Retina (tissue), 1 donor: Measurements from ENCODE around the gene B9D2.
"Not testable (repeated sequence)": the region's sequence is repeated elsewhere in the genome, so short reads cannot be mapped to it uniquely, and the experiment has no call there.

Experiments used
- DNase-seq: peaks from one replicate; pipeline ENCODE4 v3.0.0-alpha.2; 2016

The B9D2 gene

DNA sequence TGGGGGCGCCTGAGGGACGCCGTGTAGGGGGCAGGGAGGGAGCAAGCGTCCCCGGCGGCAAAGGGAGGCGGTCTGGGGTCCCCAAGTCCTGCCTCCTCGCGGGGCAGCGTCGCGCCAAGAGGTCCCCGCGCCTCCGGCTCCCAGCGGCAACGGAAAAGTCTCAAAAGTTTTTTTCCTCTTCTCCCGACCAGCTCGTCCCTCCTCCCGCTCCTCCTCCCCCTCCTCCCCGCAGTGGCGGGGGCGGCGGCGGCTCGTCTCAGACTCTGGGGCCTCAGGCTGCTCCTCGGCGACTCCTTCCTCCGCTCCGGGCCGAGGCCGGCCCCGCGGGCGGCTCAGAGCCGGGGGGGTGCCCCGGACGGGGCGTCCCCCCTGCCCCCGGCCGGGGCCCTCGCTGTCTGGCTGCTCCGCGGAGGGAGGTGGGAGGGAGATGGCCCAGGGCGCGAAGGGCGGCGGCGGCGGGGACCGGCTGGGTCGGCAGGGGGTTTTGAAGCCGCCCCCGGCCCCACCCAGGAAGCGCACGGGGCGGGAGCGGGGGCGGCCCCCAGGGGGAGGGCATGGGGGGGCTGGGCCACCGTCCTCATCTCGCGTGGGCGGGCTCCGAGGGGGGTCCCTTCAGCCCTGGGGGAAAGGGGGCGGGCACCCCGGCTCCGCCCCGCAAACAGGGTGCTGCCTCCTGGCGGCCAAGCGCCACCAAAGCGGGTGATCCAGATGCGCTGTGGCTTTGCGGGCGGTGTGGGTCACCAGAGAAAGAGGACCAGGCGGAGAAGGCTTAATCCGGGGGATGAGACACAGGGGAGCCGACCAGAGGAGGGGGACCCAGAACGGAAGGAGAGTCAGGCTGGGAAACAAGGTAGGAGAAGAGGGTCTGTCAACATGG is 10.2 kb downstream of the B9D2 start, which contains the start of gene TGFB1:
TSS of gene TGFB1 (minus strand) at position 457 of the 877 bp plus-strand sequence. CDS start 878 bp downstream, outside the sequence.
- DNase-seq, result peak; percentile 70

DNA sequence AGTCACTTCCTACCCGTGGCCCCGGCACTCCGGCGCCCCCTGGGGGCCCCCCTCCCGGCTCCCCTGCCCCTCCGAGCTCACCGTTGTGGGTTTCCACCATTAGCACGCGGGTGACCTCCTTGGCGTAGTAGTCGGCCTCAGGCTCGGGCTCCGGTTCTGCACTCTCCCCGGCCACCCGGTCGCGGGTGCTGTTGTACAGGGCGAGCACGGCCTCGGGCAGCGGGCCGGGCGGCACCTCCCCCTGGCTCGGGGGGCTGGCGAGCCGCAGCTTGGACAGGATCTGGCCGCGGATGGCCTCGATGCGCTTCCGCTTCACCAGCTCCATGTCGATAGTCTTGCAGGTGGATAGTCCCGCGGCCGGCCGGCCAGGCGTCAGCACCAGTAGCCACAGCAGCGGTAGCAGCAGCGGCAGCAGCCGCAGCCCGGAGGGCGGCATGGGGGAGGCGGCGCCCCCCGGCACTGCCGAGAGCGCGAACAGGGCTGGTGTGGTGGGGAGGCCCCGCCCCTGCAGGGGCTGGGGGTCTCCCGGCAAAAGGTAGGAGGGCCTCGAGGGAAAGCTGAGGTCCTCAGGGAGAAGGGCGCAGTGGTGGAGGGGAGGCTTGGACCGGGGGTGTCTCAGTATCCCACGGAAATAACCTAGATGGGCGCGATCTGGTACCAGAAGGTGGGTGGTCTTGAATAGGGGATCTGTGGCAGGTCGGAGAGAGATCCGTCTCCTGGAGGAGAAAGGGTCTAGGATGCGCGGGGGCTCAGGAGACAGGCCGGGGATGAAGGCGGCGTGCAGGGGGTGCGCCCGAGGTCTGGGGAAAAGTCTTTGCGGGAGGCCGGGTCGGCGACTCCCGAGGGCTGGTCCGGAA is 11.1 kb downstream of the B9D2 start:
- peak; percentile 81 for DNase-seq

DNA sequence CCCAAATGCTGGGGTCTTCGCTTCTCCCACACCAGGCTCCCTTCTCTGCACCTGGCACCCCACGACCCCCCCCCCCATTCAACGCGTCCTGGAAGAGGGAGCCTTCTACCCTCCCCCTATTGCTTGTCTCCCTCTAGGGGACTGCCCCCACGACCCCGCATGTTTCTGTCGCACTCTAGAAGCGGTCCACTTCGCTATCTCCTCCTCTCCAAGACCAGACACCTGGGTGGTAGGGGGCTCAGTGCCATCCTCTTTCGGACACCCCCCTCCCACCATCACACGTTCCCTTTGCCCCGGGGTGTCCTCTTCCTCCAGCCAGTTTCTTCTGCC is 11.7 kb downstream of the B9D2 start:
- DNase-seq, result no peak

DNA sequence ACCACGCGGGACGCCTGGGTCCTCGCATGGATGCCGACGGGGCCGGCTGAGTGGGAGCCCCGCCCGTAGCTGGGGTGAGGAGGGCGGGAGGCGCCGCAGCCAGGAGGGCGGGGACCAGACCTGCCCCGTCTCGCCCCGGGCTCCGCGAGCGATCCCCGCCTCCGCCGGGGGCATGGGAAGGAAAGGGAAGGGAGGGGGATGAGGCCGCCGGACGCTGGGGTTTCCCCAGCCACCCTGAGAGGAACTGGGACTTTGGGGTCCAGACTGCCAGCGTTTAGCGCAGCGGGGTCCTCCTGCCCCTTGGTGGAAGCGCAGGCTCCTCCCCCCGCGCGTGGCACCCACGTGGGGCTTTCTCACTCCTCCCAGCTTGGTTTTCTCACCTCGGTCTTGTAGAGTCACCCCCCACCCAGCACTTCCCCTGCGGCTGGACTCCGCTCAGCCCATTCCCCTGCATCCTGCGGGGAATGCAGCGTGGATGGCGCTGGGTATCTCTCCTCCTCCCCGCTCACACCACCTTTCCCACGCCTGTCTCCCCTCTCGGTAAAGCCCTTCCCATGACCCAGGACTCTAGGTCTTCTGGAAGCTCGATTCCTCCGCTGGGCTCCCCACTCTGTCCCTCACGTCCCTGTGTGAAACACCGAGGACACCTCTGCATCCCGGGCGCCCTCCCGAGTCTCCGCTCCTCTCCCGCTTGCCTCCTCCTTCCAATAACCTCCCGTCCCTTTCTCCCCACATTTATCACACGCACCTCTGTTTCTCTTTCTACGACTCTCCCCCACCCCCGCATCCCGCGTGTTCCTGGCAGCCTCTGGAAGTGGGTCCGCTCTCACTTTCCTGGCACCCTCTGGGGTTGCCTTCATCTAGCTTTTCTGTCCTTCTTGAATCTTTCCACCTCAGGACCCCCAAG is 12.4 kb downstream of the B9D2 start:
- peak; percentile 54 for DNase-seq

DNA sequence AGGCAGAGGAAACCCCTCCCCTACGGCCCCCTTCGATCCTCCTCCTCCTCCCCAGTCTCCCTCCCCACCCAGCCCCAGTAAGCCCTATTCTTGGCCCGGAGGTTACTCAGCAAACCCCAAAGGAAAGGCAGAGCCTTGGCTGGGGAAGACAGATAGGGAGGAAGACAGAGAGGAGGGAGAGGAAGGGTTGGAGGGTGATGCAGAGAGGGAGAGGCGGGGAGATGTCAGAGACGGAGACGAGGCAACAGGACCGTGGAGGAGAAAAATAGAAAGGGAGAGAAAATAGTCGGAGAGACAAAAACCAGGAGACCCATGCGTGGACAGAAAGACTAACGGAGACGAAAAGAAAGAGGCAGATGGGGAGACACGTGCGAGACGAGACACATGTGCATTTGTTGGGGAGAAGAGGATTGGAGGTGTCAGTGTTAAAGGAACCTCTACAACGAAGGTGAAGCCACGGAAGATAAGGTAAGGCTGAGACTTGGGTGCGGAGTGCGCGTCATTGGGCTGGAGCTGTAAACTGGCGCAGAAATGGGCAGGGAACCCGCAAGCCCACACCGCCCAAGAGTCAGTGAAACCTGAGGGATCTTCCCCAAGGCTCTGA is 13.1 kb downstream of the B9D2 start:
- no peak for DNase-seq

DNA sequence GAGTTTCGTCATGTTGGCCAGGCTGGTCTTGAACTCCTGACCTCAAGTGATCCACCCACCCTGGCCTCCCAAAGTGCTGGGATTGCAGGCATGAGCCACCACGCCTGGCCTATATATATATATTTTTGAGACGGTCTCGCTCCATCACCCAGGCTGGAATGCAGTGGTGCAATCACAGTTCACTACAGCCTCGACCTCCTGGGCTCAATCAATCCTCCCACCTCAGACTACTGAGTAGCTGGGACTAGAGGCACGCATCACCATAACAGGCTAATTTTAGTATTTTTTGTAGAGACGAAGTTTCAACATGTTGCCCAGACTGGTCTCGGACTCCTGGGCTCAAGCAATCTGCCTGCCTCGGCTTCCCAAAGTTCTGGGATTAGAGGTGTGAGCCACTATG is 17.0 kb downstream of the B9D2 start:
- not testable (repeated sequence) for DNase-seq

DNA sequence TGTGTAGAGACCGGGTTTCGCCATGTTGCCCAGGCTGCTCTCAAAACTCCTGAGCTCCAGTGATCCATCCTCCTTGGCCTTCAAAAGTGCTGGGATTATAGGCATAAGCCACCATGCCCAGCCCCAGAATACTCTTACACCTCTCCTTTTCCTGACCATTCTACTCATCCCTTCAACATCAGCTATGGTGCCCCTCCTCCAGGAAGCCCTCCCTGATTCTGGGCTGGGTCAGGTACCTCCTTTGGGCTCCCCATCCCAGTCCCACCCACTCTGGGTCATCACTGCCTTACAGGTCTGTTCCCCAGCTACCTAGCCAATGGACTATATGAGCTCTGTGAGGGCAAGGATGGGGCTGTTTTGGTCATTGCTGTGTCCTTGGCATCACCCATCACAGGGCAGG is 19.8 kb downstream of the B9D2 start:
- DNase-seq, result no peak

DNA sequence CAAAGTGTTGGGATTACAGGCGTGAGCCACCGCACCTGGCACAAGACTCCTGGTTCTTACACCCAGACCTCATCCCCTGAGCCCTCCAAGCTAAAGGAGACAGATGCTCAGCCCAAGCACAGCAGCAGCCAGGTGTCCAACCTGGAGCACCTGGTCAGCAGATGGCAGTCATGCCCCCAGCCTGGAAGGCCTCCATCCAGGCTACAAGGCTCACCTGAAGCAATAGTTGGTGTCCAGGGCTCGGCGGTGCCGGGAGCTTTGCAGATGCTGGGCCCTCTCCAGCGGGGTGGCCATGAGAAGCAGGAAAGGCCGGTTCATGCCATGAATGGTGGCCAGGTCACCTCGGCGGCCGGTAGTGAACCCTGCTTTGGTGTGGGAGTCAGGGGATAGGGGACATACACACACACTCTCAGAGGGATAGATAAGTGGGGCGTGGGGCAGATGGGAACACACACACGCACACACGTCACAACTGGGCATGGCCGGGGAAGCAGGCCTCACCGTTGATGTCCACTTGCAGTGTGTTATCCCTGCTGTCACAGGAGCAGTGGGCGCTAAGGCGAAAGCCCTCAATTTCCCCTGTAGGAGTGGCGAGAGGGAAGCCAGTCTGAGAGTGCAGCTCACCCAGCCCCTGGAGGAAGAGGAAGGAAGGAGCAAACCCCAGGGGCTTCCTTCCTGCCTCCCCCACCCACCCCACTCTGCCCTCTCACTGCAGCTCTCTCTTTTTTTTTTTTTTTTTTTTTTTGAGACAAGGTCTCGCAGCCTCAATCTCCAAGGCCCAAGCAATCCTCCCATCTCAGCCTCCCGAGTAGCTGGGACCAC is 22.1 kb downstream of the B9D2 start:
- no peak for DNase-seq

DNA sequence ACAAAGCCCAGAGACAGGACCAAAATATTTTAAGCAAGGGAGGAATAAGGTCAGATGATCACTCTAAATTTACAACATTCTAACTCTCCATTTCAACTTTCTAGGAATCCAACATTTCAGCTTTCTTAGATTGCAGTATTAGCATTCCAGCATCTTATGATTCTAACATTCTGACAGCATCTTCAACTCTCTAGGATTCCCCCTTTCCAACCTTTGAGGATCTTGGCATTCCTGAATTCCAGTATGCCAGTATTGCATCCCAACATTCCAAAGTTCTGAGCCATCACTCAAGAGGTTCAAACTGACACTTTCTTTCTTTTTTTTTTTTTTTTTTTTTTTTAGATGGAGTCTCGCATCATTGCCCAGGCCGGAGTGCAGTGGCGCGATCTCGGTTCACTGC is 24.0 kb downstream of the B9D2 start:
- no peak for DNase-seq

DNA sequence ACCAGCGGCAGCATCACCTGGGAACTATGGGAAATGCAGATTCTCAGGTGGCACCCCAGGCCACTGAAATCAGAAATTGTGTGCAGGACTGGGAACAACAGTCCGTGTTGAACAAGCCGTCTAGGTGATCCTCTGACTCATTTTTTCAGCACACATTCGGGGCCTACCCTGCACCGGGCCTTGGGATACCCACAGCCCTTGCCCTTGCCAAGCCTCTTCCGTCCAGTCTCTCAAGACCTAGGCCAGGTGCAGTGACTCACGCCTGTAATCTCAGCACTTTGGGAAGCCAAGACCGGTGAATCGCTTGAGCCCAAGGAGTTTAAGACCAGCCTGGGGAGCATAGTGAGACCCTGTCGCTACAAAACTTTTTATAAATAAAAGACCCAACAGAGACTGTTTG is 28.5 kb downstream of the B9D2 start:
- no peak for DNase-seq

DNA sequence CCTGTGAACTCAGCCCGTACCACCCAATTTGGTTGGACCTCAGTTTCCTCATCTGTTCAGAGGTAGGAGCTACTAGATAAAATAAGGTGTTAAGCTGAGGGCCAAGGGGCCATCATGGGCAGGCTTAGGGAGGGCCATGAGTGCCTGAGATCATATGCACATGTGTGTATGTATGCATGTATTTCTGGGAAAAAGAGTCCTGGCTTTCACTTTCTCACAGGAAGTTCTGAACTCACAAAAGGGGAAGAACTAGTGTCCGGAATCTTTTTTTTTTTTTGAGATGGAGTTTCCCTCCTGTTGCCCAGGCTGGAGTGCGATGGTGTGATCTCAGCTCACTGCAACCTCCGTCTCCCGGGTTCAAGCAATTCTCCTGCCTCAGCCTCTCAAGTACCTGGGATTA is 29.2 kb downstream of the B9D2 start:
- no peak for DNase-seq

DNA sequence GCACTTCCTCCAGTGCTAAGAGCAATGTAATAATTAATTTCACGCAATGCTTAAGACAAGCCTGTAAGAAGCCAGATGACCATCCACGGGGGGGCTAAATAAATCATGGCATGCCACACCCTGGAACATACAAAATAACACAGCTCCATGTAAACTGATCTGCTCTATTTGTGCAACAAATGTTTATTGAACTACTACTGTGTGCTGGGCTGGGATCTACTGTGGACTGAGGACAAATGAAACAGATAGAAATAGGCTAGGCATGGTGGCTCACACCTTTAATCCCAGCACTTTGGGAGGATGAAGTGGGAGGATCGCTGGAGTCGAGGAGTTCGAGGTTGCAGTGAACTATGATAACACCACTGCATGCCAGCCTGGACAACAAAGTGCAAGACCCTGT is 31.5 kb downstream of the B9D2 start:
- no peak for DNase-seq

DNA sequence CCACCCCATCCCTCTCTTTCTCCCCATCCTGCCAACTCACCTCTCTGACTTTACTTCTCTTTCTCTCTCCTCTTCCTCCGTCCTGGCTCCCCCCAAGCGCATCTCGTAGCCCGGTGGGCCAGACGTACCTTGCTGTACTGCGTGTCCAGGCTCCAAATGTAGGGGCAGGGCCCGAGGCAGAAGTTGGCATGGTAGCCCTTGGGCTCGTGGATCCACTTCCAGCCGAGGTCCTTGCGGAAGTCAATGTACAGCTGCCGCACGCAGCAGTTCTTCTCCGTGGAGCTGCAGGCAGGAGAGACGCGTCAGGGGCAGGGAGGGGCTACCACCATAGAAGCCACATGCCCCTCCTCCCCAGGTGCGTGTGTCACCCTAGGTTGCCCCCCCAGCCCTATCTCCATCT is 31.9 kb downstream of the B9D2 start:
- no peak for DNase-seq

DNA sequence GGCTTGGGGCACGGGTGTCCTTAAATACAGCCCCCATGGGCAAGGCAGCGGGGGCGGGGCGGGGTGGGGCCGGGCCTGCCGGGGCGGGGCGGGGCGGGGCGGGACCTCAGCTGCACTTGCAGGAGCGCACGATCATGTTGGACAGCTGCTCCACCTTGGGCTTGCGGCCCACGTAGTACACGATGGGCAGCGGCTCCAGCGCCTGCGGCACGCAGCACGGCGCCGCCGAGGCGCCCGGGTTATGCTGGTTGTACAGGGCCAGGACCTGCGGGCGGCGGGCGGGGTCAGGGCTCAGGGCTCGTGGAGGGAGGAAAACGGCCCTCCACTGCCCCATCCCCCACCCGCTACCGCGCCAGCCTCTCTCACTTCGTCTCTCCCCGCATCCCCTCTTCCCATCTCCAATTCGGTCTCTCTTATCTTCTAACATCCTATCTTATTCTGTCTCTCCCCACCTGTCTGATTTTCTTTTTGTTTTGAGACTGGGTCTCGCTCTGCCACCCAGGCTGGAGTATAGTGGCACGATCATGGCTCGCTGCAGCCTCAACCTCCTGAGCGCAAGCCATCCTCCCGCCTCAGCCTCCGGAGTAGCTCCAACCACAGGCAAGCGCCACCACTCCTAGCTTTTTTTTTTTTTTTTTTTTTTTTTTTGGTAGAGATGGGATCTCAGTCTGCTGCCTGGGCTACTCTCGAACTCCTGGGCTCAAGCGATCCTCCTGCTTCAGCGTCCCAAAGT is 32.8 kb downstream of the B9D2 start:
- DNase-seq, result peak; percentile 39

DNA sequence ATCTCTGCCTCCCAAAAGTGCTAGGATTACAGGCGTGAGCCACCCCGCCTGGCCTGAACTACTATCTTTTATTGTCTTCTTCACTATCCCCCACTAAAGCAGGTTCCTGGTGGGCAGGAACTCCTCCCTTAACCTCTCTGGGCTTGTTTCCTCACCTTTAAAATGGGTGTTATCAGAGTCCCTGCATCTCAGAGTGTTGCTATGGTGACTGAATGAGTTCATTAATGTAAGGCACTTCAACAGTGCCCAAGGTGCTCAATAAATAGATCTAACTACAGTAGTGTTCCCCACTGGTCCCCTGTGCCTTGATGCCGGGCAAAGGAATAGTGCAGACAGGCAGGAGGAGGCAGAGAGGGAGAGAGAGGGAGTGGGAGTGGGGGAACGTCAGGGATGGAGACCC is 33.5 kb downstream of the B9D2 start:
- DNase-seq, result no peak

DNA sequence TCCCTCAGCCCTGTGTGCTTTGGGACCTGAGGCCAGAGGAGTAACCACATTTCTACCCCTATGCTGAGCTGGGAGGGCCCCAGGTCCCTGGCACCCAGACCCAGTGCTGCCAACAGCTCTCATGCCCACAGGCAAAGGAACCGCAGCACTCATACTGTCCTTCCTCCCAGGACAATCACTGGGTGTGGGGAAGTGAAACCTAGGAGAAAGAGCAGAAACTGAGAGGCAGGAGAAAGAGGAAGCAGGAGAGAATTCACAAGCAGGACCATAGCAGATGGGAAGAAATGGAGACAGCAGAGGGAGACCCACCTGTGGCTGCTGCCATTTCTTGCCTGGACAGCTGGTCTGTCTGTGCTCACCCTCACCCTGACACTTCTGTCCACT is 35.1 kb downstream of the B9D2 start:
- no peak for DNase-seq

DNA sequence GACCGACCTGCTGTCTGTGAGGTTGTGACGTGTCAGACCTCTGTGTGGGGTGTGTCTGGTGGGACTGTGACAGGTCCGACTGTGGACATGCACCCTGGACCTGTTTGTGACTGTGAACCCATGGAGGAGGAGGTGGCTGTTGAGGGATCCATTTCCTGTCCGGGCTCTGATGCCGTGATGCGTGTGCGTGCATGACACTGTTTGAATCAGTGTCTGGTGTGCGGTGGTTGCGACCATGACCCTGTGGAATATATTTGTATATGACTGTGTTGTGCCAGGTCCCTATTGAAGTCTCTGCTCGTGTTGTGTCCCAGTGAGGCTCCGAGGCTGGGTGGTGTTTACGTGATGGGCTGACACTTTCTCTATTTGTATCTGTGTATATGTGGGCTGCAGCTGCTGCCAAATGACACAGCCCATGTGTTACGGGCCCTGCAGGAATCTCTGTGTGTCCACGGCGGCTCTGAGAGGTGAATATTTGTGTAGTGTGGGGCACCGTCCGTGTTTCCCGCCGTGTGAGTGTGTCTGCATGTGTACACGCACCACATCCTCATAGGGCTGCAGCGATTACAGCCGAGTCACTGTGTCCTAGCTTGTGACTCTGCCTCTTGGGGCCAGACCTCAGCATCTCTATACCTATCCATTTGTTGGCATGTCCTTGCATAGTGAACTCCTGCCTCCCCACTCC is 35.6 kb downstream of the B9D2 start:
- no peak for DNase-seq

DNA sequence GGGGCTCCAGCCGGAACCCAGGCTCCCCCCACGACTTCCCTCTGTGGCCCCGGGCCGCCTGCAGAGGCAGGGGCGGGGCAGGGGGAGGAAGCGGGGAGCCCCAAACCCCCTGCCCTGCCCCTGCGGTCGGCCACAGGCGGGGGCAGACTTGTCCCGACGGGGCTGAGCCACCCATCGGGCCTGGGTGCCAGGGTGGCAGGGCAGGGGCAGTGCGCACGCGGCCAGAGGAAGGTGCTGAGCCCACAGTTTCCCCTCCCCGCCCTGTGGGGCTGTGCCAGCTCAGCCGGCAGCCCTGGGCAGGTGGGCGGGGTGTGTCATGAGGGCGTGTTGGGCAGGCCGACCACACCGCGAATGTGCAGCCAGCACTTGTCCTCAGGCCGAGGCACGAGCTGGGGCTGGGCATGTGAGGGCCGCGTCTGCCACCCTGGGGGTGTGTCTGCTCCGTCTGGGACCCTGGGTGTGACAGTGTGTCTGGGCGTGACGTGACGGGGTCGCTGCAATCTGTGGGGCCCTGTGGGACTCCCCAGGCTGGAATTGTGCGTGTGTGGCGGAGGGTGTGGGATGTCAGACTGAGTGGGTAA is 36.3 kb downstream of the B9D2 start:
- DNase-seq, result no peak

DNA sequence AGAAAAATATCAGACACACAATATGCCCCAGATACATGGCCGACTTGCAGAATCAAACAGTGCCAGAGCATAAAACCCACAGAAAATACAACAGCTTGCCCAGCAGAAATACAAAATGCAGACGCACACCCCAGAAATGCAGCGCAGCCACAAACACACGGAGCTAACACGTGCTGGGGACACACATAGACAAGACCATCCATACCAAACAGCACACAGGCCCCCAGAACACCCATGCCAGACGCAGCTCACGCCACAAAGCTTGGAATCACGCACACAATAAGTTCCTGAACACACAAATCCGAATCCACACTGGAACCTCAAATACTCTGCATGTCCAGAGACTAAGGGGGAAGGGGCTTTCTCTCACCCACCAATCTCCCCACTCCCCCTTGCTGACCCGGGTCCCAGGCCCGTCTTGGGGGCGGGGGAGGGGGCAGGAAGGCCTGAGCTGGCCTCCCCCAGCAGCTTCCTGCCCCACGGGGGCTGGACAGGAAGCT is 36.8 kb downstream of the B9D2 start:
- no peak for DNase-seq
